ENCODE data around the gene LIG1. TPM values are rescaled to one million over a fixed set of nuclear protein-coding genes. Genes with fewer than 3 reads are reported as not detected.

LIG1 gene
- total and polyA plus RNA-seq, 9 of the 15 experiments (the other 6 are each of a cell fraction or from before 2014, with no cell fraction given), result 9.6 to 114 (median 71.1) TPM

GRCh38 chr19:48181505-48181904, 11.4 kb upstream of the LIG1 start:
- H3K36me3 ChIP-seq (ENCODE audit: control insufficient read depth, insufficient read depth, low read length), result no peaks in the 10 kb centered on the region
- no peak overlapping the region for H3K4me2 ChIP-seq (ENCODE audit: insufficient read depth, low read length)
- ChIA-PET POLR2A (no interaction called here), CTCF (ENCODE audit: low intra/inter-chr PET ratio) (no interaction called here)
- H2AFZ ChIP-seq (ENCODE audit: low read depth, low read length), result no peak overlapping the region
- H3K27ac ChIP-seq (ENCODE audit: extremely low read depth, low read depth, low read length), result no peak overlapping the region
- no peak overlapping the region for H3K4me3 ChIP-seq
- FAIRE-seq (no peak), ATAC-seq (no peak), DNase-seq (ENCODE audit: extremely low read depth in 1 of 4, low spot score in 3 of 4) (no peak)
- H4K20me1 ChIP-seq (replicated peaks; ENCODE audit: control insufficient read depth, insufficient read depth, low read length), result 0 out of 2 replicates have a peak, but pooled peaks cover 2% of the 10 kb centered on the region
- H3K4me1 ChIP-seq (replicated peaks in 1 of 2; ENCODE audit: control insufficient read depth in 2 of 2, insufficient read depth in 2 of 2, low read length in 2 of 2), result peaks cover 8% of the 10 kb centered on the region in 2 experiments; a peak in 3 of 5 replicates
- no peaks in the 10 kb centered on the region for H3K79me2 ChIP-seq (ENCODE audit: control insufficient read depth, insufficient read depth, low read length)
- 42% methylated on average over 5 of the region's 5 CpGs for WGBS (ENCODE audit: insufficient coverage, low coverage, missing lambda C conversion rate)
- TF ChIP-seq SAFB (IDR thresholded peaks at IDR 0.05; ENCODE audit: borderline replicate concordance, low read depth, low read length) (no peak), ZBTB5 (IDR thresholded peaks at IDR 0.05) (no peak), KHSRP (IDR thresholded peaks at IDR 0.05) (no peak), ZNF740 (CRISPR knock-in tag; IDR thresholded peaks at IDR 0.05) (no peak), ZNF740 (tag; IDR thresholded peaks at IDR 0.05) (no peak), RCOR1 (IDR thresholded peaks at IDR 0.05; ENCODE audit: borderline replicate concordance in 1 of 2, low read depth in 2 of 2, low read length in 2 of 2) (no peak), HDAC8 (tag; IDR thresholded peaks at IDR 0.05) (no peak), ELK1 (CRISPR knock-in tag; IDR thresholded peaks at IDR 0.05) (no peak), ZNF395 (CRISPR knock-in tag; IDR thresholded peaks at IDR 0.05) (no peak), TEAD2 (tag; IDR thresholded peaks at IDR 0.05) (no peak), ZNF197 (CRISPR knock-in tag; IDR thresholded peaks at IDR 0.05; ENCODE audit: low read depth) (no peak), CTBP1 (IDR thresholded peaks at IDR 0.05; ENCODE audit: borderline replicate concordance) (no peak), CBX1 (IDR thresholded peaks at IDR 0.05; ENCODE audit: low read depth) (no peak), CBFA2T2 (conservative IDR thresholded peaks at IDR 0.05) (no peak), LCOR (CRISPR knock-in tag; IDR thresholded peaks at IDR 0.05) (no peak)
- in situ Hi-C loops (cut with MboI), result no loop called here
- BruUV-seq (replicated peaks), result no TSS peak
- no peaks in the 10 kb centered on the region; the same call in 1 of the 2 replicates for H3K9me3 ChIP-seq (replicated peaks; ENCODE audit: control insufficient read depth, insufficient read depth, low read depth, low read length)
- no peak overlapping the region for H3K9ac ChIP-seq (ENCODE audit: insufficient read depth in 1 of 2, low read depth in 2 of 2, low read length in 2 of 2)
- no peaks in the 10 kb centered on the region for H3K27me3 ChIP-seq (ENCODE audit: control insufficient read depth in 2 of 2, insufficient read depth in 2 of 2, low read length in 2 of 2)
- intact Hi-C loops (cut with micrococcal nuclease), result no loop called here
- H3K9me1 ChIP-seq (ENCODE audit: control insufficient read depth, insufficient read depth, low read length), result no peaks in the 10 kb centered on the region

All from K562 (cell line).